Stomach smooth muscle (tissue), 2 donors: ENCODE results near the gene ROBO1.

ENCODE experiments used
- H3K27ac ChIP-seq: one replicate; pipeline ENCODE4 v1.7.0; 2013; ENCODE audit warnings: mild to moderate bottlenecking, low read length, inconsistent platforms
- H3K27me3 ChIP-seq, 2 donors: one replicate each; pipeline ENCODE4 v1.7.0; 2013; ENCODE audit warnings: low read length in 2 of 2; ENCODE audit not compliant: insufficient read depth in 2 of 2, control insufficient read depth in 1 of 2
- H3K36me3 ChIP-seq, 2 donors: one replicate each; pipeline ENCODE4 v1.7.0; 2013; ENCODE audit warnings: low read length in 2 of 2; ENCODE audit not compliant: control insufficient read depth in 2 of 2, insufficient read depth in 2 of 2
- H3K4me1 ChIP-seq: one replicate; pipeline ENCODE4 v1.7.0; 2013; ENCODE audit warnings: low read length; ENCODE audit not compliant: control insufficient read depth, insufficient read depth
- H3K4me3 ChIP-seq, 2 donors: one replicate each; pipeline ENCODE4 v1.7.0; 2013; ENCODE audit warnings: low read length in 2 of 2
- H3K9ac ChIP-seq, 2 donors: one replicate each; pipeline ENCODE4 v1.7.0; 2013; ENCODE audit warnings: low read length in 2 of 2, mild to moderate bottlenecking in 1 of 2
- H3K9me3 ChIP-seq, 2 donors: one replicate each; pipeline ENCODE4 v1.7.0; 2013; ENCODE audit warnings: low read length in 2 of 2; ENCODE audit not compliant: control insufficient read depth in 2 of 2
- donor health status: healthy.
- donor health status: Pancreatic carcinoma.

ROBO1 gene

GRCh38 chr3:78822726-78823125, 945.1 kb downstream of the ROBO1 start:
- Histone ChIP-seq H3K4me3 (no peak overlapping the region), H3K9ac (no peak overlapping the region), H3K9me3 (no peaks in the 10 kb centered on the region), H3K27ac (no peak overlapping the region), H3K4me1 (no peaks in the 10 kb centered on the region), H3K36me3 (no peaks in the 10 kb centered on the region), H3K27me3 (no peaks in the 10 kb centered on the region)

DNA sequence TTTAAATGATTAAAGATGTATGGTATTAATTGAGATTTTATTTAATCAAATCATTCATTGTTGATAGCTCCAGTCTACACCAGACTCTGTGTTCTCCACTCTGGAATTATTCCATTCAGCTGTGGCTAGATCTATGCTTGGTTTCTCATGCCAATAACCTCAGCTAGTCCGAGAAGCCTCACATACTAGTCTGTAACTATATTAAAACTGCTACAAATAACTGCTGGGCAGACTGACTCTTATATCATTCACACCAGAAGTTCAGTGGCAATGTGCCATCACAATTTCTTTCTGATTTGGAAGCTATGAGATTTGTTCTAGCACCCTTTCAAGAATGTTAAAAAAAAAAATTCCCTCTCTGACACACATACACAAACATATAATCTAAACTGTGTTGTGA, 947.3 kb downstream of the ROBO1 start:
- Histone ChIP-seq H3K4me1 (no peaks in the 10 kb centered on the region), H3K27me3 (no peaks in the 10 kb centered on the region), H3K4me3 (no peak overlapping the region), H3K9ac (no peak overlapping the region), H3K9me3 (no peaks in the 10 kb centered on the region), H3K27ac (no peak overlapping the region), H3K36me3 (no peaks in the 10 kb centered on the region)

- no peaks in the 10 kb centered on the region for H3K9me3 ChIP-seq
- H3K27me3 ChIP-seq: no peaks in the 10 kb centered on the region
- H3K4me3 ChIP-seq: no peak overlapping the region
- no peak overlapping the region for H3K9ac ChIP-seq
- H3K27ac ChIP-seq: no peak overlapping the region
- no peaks in the 10 kb centered on the region for H3K4me1 ChIP-seq
- H3K36me3 ChIP-seq: no peaks in the 10 kb centered on the region
Measured at GRCh38 chr3:78818161-78818985, 949.4 kb downstream of the ROBO1 start.

DNA sequence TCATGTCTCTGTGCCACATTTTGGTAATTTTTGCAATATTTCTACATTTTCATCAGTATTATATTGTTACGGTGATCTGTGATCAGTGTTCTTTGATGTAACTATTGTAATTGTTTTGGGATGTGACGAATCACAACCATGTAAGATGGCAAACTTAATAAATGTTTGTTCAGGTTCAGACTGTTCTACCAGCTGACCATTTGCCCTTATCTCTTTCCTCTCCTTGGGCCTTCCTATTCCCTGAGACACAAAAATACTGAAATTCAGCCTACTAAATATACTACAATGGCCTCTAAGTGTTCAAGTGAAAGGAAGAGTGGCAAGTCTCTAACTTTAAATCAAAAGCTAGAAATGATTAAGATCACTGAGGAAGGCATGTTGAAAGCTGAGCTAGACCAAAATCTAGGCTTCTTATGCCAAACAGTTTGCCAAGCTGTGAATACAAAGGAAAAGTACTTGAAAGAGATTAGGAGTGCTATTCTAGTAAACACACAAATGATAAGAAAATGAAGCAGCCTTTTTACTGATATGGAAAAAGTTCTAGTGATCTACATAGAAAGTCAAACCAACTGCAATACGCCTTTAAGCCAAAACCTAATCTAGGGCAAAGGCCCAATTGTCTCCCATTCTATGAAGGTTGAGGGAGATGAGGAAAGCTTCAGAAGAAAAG, 952.8 kb downstream of the ROBO1 start:
- Histone ChIP-seq H3K9ac (no peak overlapping the region), H3K4me3 (no peak overlapping the region), H3K9me3 (no peaks in the 10 kb centered on the region), H3K27me3 (no peaks in the 10 kb centered on the region), H3K36me3 (no peaks in the 10 kb centered on the region), H3K27ac (no peak overlapping the region), H3K4me1 (no peaks in the 10 kb centered on the region)

- Histone ChIP-seq H3K27ac (no peak overlapping the region), H3K4me1 (no peaks in the 10 kb centered on the region), H3K9me3 (no peaks in the 10 kb centered on the region), H3K9ac (no peak overlapping the region), H3K36me3 (no peaks in the 10 kb centered on the region), H3K27me3 (no peaks in the 10 kb centered on the region), H3K4me3 (no peak overlapping the region)
Measured at GRCh38 chr3:78812166-78812565, 955.6 kb downstream of the ROBO1 start.

DNA sequence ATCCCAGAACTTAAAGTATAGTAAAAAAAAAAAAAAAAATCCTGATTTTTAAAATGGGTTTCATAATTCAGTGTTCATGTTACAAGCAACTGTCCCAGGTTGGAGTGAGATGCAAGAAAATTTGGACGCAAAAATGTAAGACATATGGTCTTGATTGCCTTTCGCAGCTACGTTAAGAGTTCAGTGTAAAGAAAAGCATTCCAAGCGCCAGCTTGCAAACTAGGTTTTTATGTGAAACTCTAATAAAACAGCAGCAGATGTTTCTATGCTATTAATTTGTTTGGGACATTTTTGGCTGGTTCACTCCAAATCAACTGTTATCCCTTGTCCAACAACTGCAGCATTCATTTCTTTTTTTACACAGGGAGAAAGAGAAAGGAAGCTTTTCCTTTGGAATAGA, 957.8 kb downstream of the ROBO1 start:
- Histone ChIP-seq H3K9me3 (no peaks in the 10 kb centered on the region), H3K4me3 (no peak overlapping the region), H3K27me3 (no peaks in the 10 kb centered on the region), H3K36me3 (no peaks in the 10 kb centered on the region), H3K27ac (no peak overlapping the region), H3K4me1 (no peaks in the 10 kb centered on the region), H3K9ac (no peak overlapping the region)

- H3K27ac ChIP-seq: no peak overlapping the region
- H3K36me3 ChIP-seq: no peaks in the 10 kb centered on the region
- no peak overlapping the region for H3K9ac ChIP-seq
- H3K9me3 ChIP-seq: no peaks in the 10 kb centered on the region
- no peaks in the 10 kb centered on the region for H3K27me3 ChIP-seq
- no peaks in the 10 kb centered on the region for H3K4me1 ChIP-seq
- H3K4me3 ChIP-seq: no peak overlapping the region
Measured at GRCh38 chr3:78804251-78805037, 963.4 kb downstream of the ROBO1 start.

DNA sequence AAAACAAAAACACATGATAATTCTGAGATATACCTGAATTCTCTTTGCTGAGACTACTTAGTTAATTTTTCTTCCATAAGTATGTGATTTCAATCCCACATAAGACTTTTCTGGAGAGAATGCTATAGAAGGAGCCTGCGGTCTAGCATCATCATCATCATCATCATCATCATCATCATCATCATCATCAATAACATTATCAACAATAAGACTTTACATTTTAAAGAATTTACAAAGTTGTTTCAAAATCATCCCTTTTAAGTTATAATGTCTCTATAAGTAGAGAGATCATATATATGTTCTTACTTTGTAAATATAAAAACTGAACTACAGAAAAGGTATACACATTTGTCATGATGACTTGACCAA, 965.3 kb downstream of the ROBO1 start:
- Histone ChIP-seq H3K4me3 (no peak overlapping the region), H3K36me3 (no peaks in the 10 kb centered on the region), H3K9ac (no peak overlapping the region), H3K4me1 (no peaks in the 10 kb centered on the region), H3K9me3 (no peaks in the 10 kb centered on the region), H3K27ac (no peak overlapping the region), H3K27me3 (no peaks in the 10 kb centered on the region)

- no peak overlapping the region for H3K9ac ChIP-seq
- no peaks in the 10 kb centered on the region for H3K27me3 ChIP-seq
- no peaks in the 10 kb centered on the region for H3K9me3 ChIP-seq
- H3K4me1 ChIP-seq: no peaks in the 10 kb centered on the region
- no peak overlapping the region for H3K4me3 ChIP-seq
- H3K36me3 ChIP-seq: no peaks in the 10 kb centered on the region
- no peak overlapping the region for H3K27ac ChIP-seq
Measured at GRCh38 chr3:78801926-78802561, 965.8 kb downstream of the ROBO1 start.

DNA sequence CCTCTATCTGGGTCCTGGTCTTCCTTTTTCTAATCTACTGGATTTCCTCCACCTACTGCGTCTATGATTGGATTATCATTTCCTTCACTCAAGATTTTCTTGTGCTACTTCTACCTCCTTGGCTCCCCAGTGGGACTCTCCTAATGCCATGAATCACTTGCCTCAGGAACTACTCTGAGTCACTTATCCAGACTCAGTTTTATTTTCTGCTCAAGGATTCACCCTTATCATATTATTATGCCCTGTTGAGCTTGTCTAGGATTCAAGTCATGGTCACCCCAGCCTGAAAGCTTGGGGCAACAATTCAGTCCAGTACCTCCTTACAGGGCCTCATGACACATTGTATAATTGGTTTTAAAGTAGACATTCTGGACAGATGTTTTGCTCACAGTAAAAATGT, 968.1 kb downstream of the ROBO1 start:
- no peak overlapping the region for H3K9ac ChIP-seq
- H3K4me1 ChIP-seq: no peaks in the 10 kb centered on the region
- H3K27me3 ChIP-seq: no peaks in the 10 kb centered on the region
- H3K27ac ChIP-seq: no peak overlapping the region
- H3K9me3 ChIP-seq: no peaks in the 10 kb centered on the region
- no peaks in the 10 kb centered on the region for H3K36me3 ChIP-seq
- H3K4me3 ChIP-seq: no peak overlapping the region
